Left hindlimb (tissue), 1 donor: ENCODE measurements around the gene PRDX5.
"Not testable (repeated sequence)": the region's sequence is repeated elsewhere in the genome, so short reads cannot be mapped to it uniquely, and the experiment has no call there.

Experiments used
- DNase-seq: peaks from one replicate; pipeline ENCODE4 v3.0.0-alpha.2; 2018

The PRDX5 gene

DNA sequence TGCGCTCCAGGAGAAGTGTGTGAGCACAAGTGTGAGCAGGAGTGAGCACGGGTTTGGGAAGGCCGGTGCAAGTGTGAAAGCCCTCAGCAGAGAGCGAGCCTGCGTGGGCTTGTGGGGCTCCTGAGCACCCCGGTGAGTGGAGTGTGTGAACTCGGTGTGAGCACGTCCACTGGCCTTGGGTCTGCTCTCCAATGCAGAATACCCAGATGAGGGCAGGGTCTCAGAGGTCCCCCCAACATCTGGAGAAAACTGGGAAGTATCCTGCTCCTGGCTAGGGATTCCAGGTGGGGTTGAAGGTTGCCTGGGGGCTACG lies 11.4 kb upstream of the PRDX5 start:
- no peak for DNase-seq

GRCh38 chr11:64306876-64307622 lies 10.9 kb upstream of the PRDX5 start:
- DNase-seq: no peak

- DNase-seq: not testable (repeated sequence)
Observed at GRCh38 chr11:64307795-64308194, 10.1 kb upstream of the PRDX5 start.

- DNase-seq: no peak
Observed at GRCh38 chr11:64312947-64313346, 5.0 kb upstream of the PRDX5 start.

DNA sequence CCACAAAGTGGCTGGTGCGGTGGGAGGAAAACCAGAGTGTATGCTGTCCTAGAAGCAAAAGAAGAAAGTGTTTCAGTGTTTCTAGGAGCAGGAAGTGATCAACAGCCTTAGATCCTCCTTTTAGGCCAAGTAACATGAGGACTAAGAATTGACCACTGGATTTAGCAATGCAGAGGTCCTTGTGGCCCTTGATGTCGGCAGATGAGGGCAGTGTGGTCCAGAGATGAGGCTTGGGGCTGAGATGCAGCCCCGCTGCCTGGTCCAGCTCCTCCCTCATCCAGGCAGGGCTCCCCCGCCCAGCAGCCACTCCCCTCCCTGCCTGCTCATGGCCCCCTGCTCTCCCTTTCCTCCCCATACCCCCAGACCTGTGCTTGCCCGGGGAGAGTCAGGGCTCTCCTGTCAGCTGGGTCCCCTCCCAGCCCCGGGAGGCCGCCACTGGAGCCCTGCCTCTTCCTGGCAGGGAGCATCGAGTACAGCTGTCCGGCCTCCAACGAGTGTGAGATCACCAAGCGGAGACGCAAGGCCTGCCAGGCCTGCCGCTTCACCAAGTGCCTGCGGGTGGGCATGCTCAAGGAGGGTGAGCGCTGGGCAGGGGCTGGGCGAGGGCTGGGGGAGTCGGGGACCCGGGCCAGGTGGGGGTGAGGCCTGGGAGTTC lies 4.3 kb upstream of the PRDX5 start:
- DNase-seq: no peak

- no peak for DNase-seq
Observed at GRCh38 chr11:64314146-64314804, 3.6 kb upstream of the PRDX5 start.

DNA sequence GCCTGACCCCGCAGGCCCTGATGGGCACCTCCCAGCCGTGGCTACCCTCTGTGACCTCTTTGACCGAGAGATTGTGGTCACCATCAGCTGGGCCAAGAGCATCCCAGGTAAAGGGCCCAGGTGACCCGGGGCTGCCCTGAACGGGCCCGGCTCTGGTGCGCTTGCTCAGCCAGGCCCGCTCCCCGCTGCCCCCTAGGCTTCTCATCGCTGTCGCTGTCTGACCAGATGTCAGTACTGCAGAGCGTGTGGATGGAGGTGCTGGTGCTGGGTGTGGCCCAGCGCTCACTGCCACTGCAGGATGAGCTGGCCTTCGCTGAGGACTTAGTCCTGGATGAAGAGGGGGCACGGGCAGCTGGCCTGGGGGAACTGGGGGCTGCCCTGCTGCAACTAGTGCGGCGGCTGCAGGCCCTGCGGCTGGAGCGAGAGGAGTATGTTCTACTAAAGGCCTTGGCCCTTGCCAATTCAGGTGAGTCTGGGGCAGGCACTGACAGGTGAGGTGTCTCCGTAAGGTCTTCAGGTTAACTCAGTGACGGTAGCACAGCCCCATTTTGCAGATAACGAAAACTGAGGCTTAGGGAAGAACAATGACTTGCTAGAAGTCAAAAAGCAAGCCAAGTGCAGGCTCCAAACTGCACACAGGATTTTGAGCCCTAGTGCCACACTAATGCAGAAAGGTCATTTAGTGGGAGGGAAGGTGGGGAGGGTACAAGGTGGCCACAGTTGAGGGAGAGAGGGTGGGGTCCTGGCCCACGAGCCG lies 2.9 kb upstream of the PRDX5 start:
- DNase-seq: no peak

GRCh38 chr11:64315667-64316526 lies 2.0 kb upstream of the PRDX5 start:
- DNase-seq: not testable (repeated sequence)

- no peak for DNase-seq
Observed at GRCh38 chr11:64316672-64317324, 1.1 kb upstream of the PRDX5 start.

DNA sequence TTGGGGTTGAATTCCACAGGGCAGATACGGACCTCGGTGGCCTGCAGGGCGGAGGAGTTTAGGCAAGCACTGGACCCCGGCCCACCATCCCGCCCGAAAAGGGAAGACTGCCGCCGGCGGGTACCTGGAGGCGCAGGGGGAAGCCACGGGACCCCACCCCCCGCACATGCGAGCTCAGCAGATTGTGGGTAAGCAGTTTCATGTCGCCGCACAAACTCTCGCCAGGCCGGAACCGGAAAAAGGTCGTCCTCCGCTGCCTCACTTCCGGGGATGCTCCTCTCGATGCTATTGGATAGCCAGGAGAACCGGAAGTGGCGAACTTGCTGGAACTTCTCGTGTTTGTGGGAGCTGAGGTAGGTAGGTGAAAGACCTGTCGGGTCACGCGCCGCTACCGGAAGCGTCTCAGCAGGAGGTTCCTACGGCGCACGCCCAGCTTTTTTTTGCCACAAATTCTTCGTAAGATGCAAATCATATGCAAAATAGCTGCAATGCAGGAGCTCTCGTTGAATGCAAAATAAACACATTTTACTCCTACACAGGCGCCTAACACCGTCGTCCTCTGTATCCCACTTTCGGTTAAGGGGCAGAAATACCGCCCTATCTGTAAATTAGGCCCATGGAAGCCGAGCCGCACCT lies 478 bp upstream of the PRDX5 start, which contains the start of gene TRMT112:
TSS of gene TRMT112 (minus strand) at position 235 of the 636 bp plus-strand sequence. CDS start at position 202, 33 bp downstream.
- DNase-seq: peak; percentile 97

- DNase-seq: no peak
Observed at GRCh38 chr11:64318766-64319761, 1.1 kb downstream of the PRDX5 start.

DNA sequence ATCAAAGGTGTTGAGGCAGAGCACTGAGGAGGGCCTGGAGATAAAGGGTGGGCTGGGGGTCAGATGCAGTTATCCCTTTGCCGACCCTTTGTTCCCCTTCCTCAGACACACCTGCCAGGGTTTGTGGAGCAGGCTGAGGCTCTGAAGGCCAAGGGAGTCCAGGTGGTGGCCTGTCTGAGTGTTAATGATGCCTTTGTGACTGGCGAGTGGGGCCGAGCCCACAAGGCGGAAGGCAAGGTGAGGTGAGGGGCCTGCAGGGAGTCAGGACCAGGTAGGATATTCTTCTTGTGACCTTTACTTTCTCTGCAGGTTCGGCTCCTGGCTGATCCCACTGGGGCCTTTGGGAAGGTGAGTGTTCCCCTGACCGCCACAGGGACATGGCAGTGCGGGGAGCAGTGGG lies 2.6 kb downstream of the PRDX5 start:
- DNase-seq: no peak

- no peak for DNase-seq
Observed at GRCh38 chr11:64321026-64321425, 3.1 kb downstream of the PRDX5 start.

- DNase-seq: no peak
Observed at GRCh38 chr11:64321533-64321932, 3.6 kb downstream of the PRDX5 start.

DNA sequence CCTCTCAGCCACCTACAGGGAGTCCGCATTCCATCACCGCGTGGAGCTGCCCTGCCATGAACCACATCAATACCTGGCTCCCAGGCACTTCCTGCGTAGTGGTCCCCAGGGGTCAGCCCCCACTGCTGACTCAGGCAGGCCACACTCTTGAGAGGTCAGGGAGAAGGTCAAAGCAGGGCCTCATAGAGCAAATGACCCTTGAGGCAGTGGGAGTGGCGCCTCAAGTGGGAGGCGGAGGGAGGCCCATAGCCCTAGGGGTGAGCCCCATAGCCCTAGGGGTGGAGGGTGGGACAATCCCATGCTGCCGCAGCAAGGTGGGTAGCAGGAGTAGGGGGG lies 5.0 kb downstream of the PRDX5 start:
- DNase-seq: no peak

DNA sequence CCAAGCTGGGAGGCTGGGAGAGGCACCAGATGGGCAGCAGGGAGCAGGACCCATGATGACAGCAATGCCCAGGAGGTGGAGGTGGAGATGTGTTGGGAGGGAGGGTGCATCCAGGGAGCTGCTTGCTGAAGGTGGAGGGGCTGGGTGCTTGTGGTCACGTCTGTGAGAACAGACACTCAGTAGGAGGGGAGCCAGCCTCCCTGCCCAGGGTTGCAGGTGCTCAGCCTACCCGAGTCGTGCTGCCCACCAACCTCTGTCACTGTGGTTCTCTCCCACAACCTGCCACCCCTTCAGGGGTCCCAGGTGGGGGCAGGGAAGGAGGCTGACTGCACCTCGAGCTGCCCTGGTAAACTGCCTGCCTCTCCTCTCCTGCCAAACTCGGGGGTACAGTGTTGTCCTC lies 5.5 kb downstream of the PRDX5 start:
- DNase-seq: no peak

DNA sequence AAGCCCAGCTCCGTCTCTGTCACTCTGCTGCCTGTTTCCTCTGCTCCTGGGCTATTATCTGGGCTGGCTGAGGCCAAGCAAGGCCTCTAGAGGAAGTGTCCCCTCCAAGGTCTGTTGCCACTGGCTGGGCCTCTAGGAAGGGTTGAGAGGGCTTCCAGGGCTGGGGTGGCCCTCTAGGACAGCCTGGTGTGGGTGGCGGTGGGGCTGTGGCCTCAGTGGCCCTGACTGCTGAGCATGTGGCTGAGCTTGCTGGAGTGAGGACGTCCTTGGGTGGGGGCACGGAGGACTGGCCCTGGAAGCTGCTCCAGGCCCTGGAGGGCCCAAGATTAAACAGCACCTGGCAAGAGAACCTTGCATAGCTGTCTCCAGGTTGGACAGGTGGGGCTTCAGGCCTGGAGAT lies 6.1 kb downstream of the PRDX5 start:
- DNase-seq: not testable (repeated sequence)

GRCh38 chr11:64324692-64325469 lies 7.0 kb downstream of the PRDX5 start:
- no peak for DNase-seq

DNA sequence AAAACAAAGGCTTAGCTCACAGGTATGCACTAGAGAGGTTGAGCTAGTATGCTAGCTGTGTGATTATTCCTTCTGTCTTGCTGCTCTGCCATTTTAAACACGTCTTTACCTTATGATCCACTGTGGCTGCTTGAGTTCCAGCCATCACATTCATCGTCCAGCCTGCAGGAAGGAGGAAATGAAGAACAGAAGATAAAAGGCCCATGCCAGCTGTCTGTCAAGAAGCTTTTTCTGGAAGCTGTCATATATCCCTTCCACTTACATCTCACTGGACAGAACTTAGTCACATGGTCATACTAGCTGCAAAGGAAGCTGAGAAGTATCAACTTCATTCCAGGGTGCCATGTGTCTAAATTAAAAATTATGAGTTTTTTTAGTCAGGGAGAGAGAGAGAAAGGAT lies 9.5 kb downstream of the PRDX5 start:
- no peak for DNase-seq
